CD4-positive, alpha-beta T cell treated with Interleukin-21 for 1 hour (primary cell): ENCODE data around the gene NSFL1C.
A peak's percentile ranks its signal among the peaks of the same experiment; 100 is the strongest.
"Not testable (repeated sequence)": the region's sequence is repeated elsewhere in the genome, so short reads cannot be mapped to it uniquely, and the experiment has no call there.

ENCODE experiments used
- DNase-seq: peaks from one replicate; pipeline ENCODE4 v3.0.0-alpha.2; 2020

NSFL1C gene

DNA sequence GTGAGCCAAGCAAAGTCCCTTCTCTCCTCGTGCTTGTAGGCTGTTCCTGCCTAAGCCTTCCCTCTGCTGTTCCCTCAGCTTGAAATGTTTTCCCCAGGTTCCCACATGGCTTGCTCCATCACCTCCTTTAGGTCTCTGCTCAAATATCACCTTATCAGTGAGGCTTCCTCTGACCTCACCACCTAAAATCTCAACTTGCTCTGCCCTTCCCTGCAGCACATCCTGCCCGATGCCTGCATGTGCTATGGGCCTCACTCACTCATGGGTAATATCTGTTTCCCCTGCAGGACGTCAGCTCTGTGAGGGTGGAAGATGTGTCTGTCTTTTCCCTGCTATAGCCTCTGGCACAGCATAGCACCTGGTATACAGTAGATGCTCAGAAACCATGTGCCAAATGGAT is 43.9 kb downstream of the NSFL1C start:
- no peak for DNase-seq

DNA sequence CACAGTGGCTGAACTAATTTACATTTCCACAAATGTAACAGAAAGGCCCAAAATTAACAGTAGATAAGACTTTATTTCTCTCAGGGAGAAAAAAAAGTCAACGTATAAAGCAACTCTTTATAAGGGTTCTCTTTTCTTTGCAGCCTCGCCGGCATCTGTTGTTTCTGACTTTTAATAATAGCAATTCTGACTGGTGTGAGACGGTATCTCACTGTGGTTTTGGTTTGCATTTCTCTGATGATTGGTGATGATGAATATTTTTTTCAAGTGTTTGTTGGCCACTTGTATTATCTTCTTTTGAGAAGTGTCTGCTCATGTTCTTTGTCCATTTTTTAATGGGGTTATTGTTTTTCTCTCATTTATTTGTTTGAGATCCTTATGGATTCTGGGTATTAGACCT is 46.6 kb downstream of the NSFL1C start:
- DNase-seq = no peak

DNA sequence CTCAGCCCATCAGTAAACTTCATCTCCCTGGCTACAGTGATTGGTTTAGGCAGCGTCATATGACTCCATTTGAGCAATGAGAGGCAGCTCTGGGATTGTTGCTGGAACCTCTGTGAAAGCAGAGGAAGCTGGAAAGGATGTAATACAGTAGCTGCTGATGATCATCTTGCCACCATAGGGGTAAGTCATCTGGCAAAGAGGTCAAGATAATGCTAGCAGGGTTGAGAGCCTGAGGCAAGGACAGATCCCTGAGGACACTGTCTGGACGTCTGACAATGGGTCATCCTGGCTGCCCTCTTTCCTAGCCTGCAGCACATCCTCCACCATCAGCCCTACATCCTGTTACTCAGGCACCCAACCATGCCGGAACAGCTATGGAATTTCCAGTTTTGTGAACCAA is 48.3 kb downstream of the NSFL1C start:
- DNase-seq = no peak

GRCh38 chr20:1417790-1418189 is 48.9 kb downstream of the NSFL1C start:
- DNase-seq = no peak

GRCh38 chr20:1417273-1417672 is 49.4 kb downstream of the NSFL1C start:
- DNase-seq = no peak

GRCh38 chr20:1415667-1416468 is 50.8 kb downstream of the NSFL1C start:
- no peak for DNase-seq

DNA sequence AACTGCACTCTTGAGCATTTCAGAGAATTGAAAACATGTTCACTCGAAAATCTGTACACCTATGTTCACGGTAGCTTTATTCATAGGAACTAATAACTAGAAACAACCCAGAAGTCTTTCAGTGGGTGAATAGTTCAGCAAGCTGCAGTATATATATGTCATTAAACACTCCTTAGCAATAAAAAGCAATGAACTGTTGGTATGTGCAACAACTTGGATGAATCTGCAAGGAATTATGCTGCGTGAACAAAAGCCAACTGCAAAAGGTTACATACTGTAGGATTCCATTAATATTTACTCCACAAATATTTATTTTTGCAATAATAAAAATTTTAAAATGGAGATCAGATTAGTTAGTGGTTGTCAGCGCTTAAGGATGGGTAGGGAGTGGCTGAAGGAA is 51.7 kb downstream of the NSFL1C start:
- no peak for DNase-seq

- DNase-seq = no peak
Observed at GRCh38 chr20:1405801-1406200, 60.8 kb downstream of the NSFL1C start.

- no peak for DNase-seq
Observed at GRCh38 chr20:1403624-1404023, 63.0 kb downstream of the NSFL1C start.

- DNase-seq = no peak
Observed at GRCh38 chr20:1402149-1402548, 64.5 kb downstream of the NSFL1C start.

GRCh38 chr20:1401451-1401907 is 65.2 kb downstream of the NSFL1C start:
- DNase-seq = no peak

DNA sequence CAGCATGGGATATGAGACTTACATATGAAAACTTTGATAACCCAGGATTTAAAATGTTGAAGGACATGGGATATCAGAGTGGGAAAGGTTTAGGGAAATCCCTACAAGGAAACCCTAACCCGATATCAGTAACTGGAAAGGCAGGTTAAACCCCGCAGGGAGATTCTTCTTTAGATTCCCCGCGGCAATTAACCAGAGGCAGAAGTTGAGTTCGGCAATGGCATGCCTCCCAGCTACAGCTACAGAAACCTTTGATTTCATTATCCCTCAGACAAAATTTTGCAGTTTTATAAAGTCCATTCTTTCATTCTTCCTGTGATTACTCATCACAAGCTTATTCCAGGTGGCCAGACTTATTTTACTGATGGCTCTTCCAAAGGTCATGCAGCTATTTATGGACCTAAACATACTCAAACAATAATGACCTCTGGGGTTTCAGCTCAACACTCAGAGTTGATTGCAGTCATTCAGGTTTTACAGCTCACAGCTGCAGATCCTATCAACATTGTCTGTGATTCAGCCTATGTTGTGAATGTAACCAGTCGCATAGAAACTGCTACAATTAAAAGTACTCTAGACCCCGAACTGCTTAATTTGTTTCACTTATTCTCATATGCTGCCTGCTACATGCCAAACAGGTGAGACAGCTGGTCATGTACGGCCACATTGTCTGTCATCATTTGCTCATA is 66.8 kb downstream of the NSFL1C start:
- not testable (repeated sequence) for DNase-seq

- DNase-seq = not testable (repeated sequence)
Observed at GRCh38 chr20:1398185-1398584, 68.5 kb downstream of the NSFL1C start.

DNA sequence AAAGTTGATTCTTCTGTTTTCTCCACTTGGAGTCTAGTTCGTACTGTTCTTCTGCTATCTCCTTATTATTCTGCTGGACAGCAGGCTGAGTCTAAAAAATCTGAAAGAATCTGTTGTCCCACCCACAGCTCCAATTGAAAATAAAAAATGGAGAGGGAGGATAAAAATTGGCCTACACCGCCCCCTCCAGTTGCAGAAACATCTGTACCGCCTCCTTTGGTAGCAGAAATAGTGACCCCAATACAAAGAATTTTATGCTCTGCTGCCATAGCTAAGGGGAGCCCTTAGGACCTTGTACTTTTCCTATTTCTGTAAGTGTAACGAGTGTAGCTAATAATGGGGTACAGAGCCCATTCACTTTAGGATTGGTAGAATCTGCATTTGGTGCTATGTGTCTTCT is 68.9 kb downstream of the NSFL1C start:
- DNase-seq = no peak

- no peak for DNase-seq
Observed at GRCh38 chr20:1396702-1397101, 69.9 kb downstream of the NSFL1C start.

- DNase-seq = no peak
Observed at GRCh38 chr20:1396264-1396663, 70.4 kb downstream of the NSFL1C start.

- no peak for DNase-seq
Observed at GRCh38 chr20:1394686-1395085, 72.0 kb downstream of the NSFL1C start.

- no peak for DNase-seq
Observed at GRCh38 chr20:1393507-1393882, 73.2 kb downstream of the NSFL1C start.

DNA sequence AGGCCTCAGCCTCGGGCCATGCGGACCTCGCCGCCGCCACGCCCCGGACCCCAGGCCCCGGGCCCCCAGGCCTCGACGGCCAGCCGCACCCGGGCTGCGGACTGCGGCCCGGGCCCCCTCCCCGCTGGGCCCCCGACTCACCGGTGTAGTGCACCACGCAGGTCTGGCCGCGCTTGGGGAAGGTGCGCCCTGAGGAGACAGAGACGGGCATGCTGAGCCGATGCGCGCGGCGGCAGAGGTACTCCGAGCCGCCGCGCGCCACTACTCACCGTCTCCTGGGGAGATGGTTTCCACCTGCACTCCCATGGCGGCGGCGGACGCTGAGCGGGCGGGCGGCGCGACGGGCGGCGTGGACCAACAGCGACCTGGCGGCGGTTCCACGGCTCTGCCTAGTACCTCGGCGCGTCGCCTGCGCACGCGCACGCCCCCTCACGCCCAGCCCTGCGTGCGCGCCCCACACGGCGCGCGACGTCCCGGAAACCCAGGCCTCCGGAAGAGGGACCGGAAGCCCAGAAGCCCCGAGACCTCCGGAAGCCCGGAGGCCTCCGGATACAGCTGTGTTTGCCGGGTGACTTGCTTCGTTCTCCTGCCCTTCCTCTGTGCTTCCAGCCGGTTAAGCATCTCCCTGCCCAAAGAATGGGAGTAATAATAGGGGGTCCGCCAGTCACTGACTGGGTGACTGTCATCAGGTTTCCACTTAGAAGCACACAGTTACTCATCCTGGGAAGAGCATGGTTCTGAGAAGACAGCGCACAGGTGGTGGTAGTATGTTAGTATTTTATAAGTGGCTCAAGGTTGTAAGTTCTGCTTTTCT is 73.7 kb downstream of the NSFL1C start, which contains the start of gene FKBP1A:
TSS of gene FKBP1A (minus strand) at position 362 of the 814 bp plus-strand sequence. CDS start at position 306, 56 bp downstream.
- DNase-seq = peak; percentile 94

- DNase-seq = no peak
Observed at GRCh38 chr20:1392443-1392692, 74.3 kb downstream of the NSFL1C start.
